Mesenchymal stem cell (in vitro differentiated cells and primary cell): ENCODE data around the gene PAX2. TPM values are rescaled to one million over a fixed set of nuclear protein-coding genes. Genes with fewer than 3 reads are reported as not detected.
A peak's percentile ranks its signal among the peaks of the same experiment; 100 is the strongest.

Experiments
- DNase-seq: peaks from one replicate; pipeline ENCODE4 v3.0.0-alpha.2; 2013
- H2AFZ ChIP-seq: one replicate; pipeline ENCODE4 v1.6.1; 2013; ENCODE audit warnings: low read depth, mild to moderate bottlenecking, control low read depth, inconsistent platforms, low read length, moderate library complexity
- H2AK5ac ChIP-seq: 2 replicates; pipeline ENCODE4 v1.6.1; 2013; ENCODE audit warnings: low read length, moderate library complexity, mild to moderate bottlenecking, inconsistent platforms; ENCODE audit not compliant: severe bottlenecking
- H2BK120ac ChIP-seq: one replicate; pipeline ENCODE4 v1.6.1; 2013; ENCODE audit warnings: low read depth, mild to moderate bottlenecking, inconsistent platforms, low read length, moderate library complexity
- H2BK12ac ChIP-seq, 2 experiments: one replicate each; pipeline ENCODE4 v1.6.1; 2013; ENCODE audit warnings: inconsistent platforms in 2 of 2, low read length in 2 of 2, mild to moderate bottlenecking in 2 of 2, moderate library complexity in 2 of 2, control low read depth in 1 of 2
- H2BK15ac ChIP-seq: one replicate; pipeline ENCODE4 v1.6.1; 2013; ENCODE audit warnings: mild to moderate bottlenecking, low read depth, inconsistent platforms; ENCODE audit not compliant: poor library complexity, severe bottlenecking
- H2BK5ac ChIP-seq: 2 replicates; pipeline ENCODE4 v1.6.1; 2013; ENCODE audit warnings: low read depth, mild to moderate bottlenecking, low read length, control low read depth, inconsistent platforms; ENCODE audit not compliant: poor library complexity, severe bottlenecking
- H3K14ac ChIP-seq, 2 experiments: one replicate each; pipeline ENCODE4 v1.6.1; 2013; ENCODE audit warnings: inconsistent platforms in 2 of 2, low read length in 2 of 2, control low read depth in 1 of 2, mild to moderate bottlenecking in 1 of 2, moderate library complexity in 1 of 2
- H3K18ac ChIP-seq, 2 experiments: one replicate each; pipeline ENCODE4 v1.6.1; 2013; ENCODE audit warnings: inconsistent platforms in 2 of 2, low read length in 2 of 2, control low read depth in 1 of 2, low read depth in 1 of 2, mild to moderate bottlenecking in 1 of 2
- H3K23ac ChIP-seq, 2 experiments: one replicate each; pipeline ENCODE4 v1.6.1; 2013; ENCODE audit warnings: inconsistent platforms in 2 of 2, low read length in 2 of 2, mild to moderate bottlenecking in 2 of 2, moderate library complexity in 2 of 2, control low read depth in 1 of 2
- H3K27ac ChIP-seq: 2 replicates; pipeline ENCODE4 v1.5.1; 2013; ENCODE audit warnings: mild to moderate bottlenecking, moderate library complexity, low read length, control low read depth, inconsistent platforms; ENCODE audit not compliant: poor library complexity, severe bottlenecking
- H3K27me3 ChIP-seq, 2 experiments: 2 replicates each; pipeline versions ENCODE4 v1.6.1 to v1.7.0; 2013; ENCODE audit warnings: low read length in 2 of 2, mild to moderate bottlenecking in 2 of 2, moderate library complexity in 2 of 2, control low read depth in 1 of 2, inconsistent platforms in 1 of 2; ENCODE audit not compliant: control insufficient read depth in 1 of 2, insufficient read depth in 1 of 2
- H3K36me3 ChIP-seq, 2 experiments: 2 replicates each; pipeline versions ENCODE4 v1.6.1 to v1.7.0; 2013; ENCODE audit warnings: low read length in 2 of 2, control low read depth in 1 of 2, inconsistent platforms in 1 of 2, low read depth in 1 of 2, mild to moderate bottlenecking in 1 of 2; ENCODE audit not compliant: insufficient read depth in 2 of 2, control insufficient read depth in 1 of 2
- H3K4ac ChIP-seq, 2 experiments: one replicate each; pipeline ENCODE4 v1.6.1; 2013; ENCODE audit warnings: inconsistent platforms in 2 of 2, low read length in 2 of 2, mild to moderate bottlenecking in 2 of 2, moderate library complexity in 2 of 2, control low read depth in 1 of 2, low read depth in 1 of 2
- H3K4me1 ChIP-seq: 2 replicates; pipeline ENCODE4 v1.6.1; 2013; ENCODE audit warnings: low read depth, low read length, control low read depth; ENCODE audit not compliant: control insufficient read depth, insufficient read depth
- H3K4me2 ChIP-seq: 2 replicates; pipeline ENCODE4 v1.6.1; 2013; ENCODE audit warnings: low read length, mild to moderate bottlenecking, inconsistent platforms; ENCODE audit not compliant: poor library complexity, severe bottlenecking
- H3K4me3 ChIP-seq, 2 experiments: 2 replicates each; pipeline versions ENCODE4 v1.5.1 to v1.7.0; 2013; ENCODE audit warnings: low read length in 2 of 2, mild to moderate bottlenecking in 2 of 2, control low read depth in 1 of 2, low read depth in 1 of 2; ENCODE audit not compliant: insufficient read depth in 1 of 2
- H3K79me1 ChIP-seq: replicated peaks from 2 replicates; pipeline ENCODE4 v1.6.1; 2013; ENCODE audit warnings: mild to moderate bottlenecking, control low read depth, low read length, inconsistent platforms; ENCODE audit not compliant: poor library complexity, severe bottlenecking
- H3K9ac ChIP-seq: 2 replicates; pipeline ENCODE4 v1.7.0; 2013; ENCODE audit warnings: mild to moderate bottlenecking, low read length, moderate library complexity
- H3K9me3 ChIP-seq: 2 replicates; pipeline ENCODE4 v1.7.0; 2013; ENCODE audit warnings: mild to moderate bottlenecking, low read length; ENCODE audit not compliant: control insufficient read depth
- H4K8ac ChIP-seq: one replicate; pipeline ENCODE4 v1.6.1; 2013; ENCODE audit warnings: inconsistent platforms, mild to moderate bottlenecking, low read length, moderate library complexity
- H4K91ac ChIP-seq: one replicate; pipeline ENCODE4 v1.6.1; 2013; ENCODE audit warnings: mild to moderate bottlenecking, low read length, inconsistent platforms
- WGBS: methylation state at CpG from one replicate; pipeline ENCODE4 v1.1.7; 2013; ENCODE audit warnings: mixed read lengths; 5-methylcytosine and 5-hydroxymethylcytosine counted together
- polyA plus RNA-seq, 2 experiments: library from polyadenylated mRNA; stranded (reverse); fragments of 200-250 nt; gene quantifications; one replicate each; pipeline ENCODE4 v1.2.3, GENCODE V29; 2013

The PAX2 gene
- polyA plus RNA-seq (2013, experiment 1 of 2): not detected
- polyA plus RNA-seq (2013, experiment 2 of 2): not detected

DNA sequence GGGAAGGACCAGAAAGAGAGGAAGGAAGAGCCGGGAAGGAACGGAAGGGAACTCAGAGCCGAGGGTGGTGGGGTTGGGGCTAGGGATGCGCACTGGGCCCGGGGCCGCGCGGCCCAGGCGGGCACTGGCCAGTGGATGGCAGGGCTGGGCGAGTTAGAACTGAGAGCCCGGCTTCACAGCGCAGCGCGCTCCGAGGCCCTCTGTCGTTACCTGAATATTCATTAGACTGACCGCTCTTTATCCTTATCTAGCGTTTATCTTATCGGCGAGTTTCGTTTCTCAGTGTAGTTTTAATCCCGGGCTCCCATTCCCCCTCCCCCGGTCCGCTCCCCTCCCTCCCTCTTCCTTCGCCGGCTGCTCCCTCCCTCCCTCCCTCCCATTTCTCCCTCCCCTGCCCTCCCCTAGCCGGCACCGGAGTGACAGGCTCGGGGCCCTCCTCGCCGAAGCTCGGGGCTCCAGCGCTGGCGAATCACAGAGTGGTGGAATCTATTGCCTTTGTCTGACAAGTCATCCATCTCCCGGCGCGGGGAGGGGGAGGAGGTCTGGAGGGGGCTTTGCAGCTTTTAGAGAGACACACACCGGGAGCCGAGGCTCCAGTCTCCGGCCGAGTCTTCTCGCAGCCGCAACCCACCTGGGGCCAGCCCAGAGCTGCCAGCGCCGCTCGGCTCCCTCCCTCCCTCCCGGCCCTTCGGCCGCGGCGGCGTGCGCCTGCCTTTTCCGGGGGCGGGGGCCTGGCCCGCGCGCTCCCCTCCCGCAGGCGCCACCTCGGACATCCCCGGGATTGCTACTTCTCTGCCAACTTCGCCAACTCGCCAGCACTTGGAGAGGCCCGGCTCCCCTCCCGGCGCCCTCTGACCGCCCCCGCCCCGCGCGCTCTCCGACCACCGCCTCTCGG is at the start of gene PAX2:
Gene PAX2, plus strand, starts transcription at position 596 of the 895 bp plus-strand sequence. CDS start 679 bp downstream, outside the sequence.
- H3K4me2 ChIP-seq: peak within 1 kb of the TSS; percentile 73
- H2BK5ac ChIP-seq: no peak within 1 kb of the TSS
- no peak within 1 kb of the TSS for H3K27ac ChIP-seq
- H2AFZ ChIP-seq: no peak within 1 kb of the TSS
- H2BK15ac ChIP-seq: peak within 1 kb of the TSS; percentile 33
- H3K36me3 ChIP-seq: no peaks in the 10 kb centered on the region
- H3K27me3 ChIP-seq: peaks cover 91 to 93% of the 10 kb centered on the region in 2 experiments
- no peak within 1 kb of the TSS for H4K91ac ChIP-seq
- H3K4me3 ChIP-seq: peak within 1 kb of the TSS in 1 of 2 experiments; percentile 32
- H3K14ac ChIP-seq: no peak within 1 kb of the TSS
- DNase-seq: no peak
- no peak within 1 kb of the TSS for H2BK120ac ChIP-seq
- 1% methylated on average over 65 of the region's 75 CpGs for WGBS
- H3K79me1 ChIP-seq: no peaks in the 10 kb centered on the region
- H3K9ac ChIP-seq: no peak within 1 kb of the TSS
- H3K4me1 ChIP-seq: peaks cover 51% of the 10 kb centered on the region
- H2AK5ac ChIP-seq: no peak within 1 kb of the TSS
- H2BK12ac ChIP-seq: no peak within 1 kb of the TSS
- H3K18ac ChIP-seq: no peak within 1 kb of the TSS
- no peak within 1 kb of the TSS for H3K4ac ChIP-seq
- H3K23ac ChIP-seq: no peak within 1 kb of the TSS
- H4K8ac ChIP-seq: no peak within 1 kb of the TSS
- H3K9me3 ChIP-seq: peaks cover 3% of the 10 kb centered on the region

DNA sequence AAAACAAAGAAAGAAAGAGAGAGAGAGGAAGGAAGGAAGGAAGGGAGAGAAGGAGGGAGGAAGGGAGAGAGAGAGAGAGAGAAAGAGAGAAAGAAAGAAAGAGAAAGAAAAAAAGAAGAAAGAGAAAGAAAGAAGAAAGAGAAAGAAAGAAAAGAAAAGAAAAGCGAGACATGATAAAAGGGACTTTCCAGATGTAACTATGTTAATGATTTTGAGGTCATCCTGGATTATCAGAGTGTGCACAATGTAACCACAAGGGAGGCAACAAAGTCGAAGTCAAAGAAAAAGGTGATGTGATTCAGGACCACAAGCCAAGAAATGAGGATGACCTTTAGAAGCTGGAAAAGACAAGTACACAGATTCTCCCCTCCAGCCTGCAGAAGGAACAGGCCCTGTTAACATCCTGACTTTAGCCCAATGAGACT is 48.9 kb upstream of the PAX2 start:
- Histone ChIP-seq H4K8ac (no peak overlapping the region), H3K4me2 (no peak overlapping the region), H3K14ac (no peak overlapping the region), H3K79me1 (no peaks in the 10 kb centered on the region), H2BK120ac (no peak overlapping the region), H3K23ac (no peak overlapping the region), H3K9me3 (no peaks in the 10 kb centered on the region), H2BK5ac (no peak overlapping the region), H2AFZ (no peak overlapping the region), H3K18ac (no peak overlapping the region), H3K4ac (no peak overlapping the region), H3K4me3 (no peak overlapping the region), H2AK5ac (no peak overlapping the region), H2BK12ac (no peak overlapping the region), H2BK15ac (no peak overlapping the region), H3K36me3 (no peaks in the 10 kb centered on the region), H3K27me3 (peaks cover 51 to 59% of the 10 kb centered on the region in 2 experiments), H4K91ac (no peak overlapping the region), H3K4me1 (no peaks in the 10 kb centered on the region), H3K9ac (no peak overlapping the region), H3K27ac (no peak overlapping the region)
- DNase-seq: no peak
- WGBS: 72% methylated on average over 2 of the region's 2 CpGs

DNA sequence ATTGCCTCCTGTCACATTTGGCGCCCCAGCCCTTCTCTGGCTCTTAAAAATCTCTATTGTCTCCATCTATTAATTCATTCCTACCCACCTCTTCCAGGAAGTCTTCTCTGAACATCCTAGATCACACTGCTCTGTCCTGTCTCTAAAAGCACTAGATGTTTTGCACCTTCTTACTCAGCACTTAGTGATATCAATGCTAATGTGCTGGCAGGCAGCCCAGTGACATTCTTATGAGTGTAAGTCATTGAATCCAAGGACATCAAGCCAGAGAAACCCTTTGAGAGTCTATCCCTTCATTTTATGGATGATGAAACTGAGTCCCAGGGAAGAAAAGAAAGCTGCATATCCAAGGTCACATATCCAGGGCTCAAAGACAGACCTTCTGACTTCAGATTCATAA is 48.3 kb upstream of the PAX2 start:
- H3K27ac ChIP-seq: no peak overlapping the region
- H3K4me2 ChIP-seq: no peak overlapping the region
- H2BK15ac ChIP-seq: no peak overlapping the region
- no peaks in the 10 kb centered on the region for H3K36me3 ChIP-seq
- no peak overlapping the region for H3K4ac ChIP-seq
- peak; percentile 28 for DNase-seq
- no peak overlapping the region for H3K18ac ChIP-seq
- no peak overlapping the region for H2BK12ac ChIP-seq
- H4K91ac ChIP-seq: no peak overlapping the region
- H3K9ac ChIP-seq: no peak overlapping the region
- H2BK5ac ChIP-seq: no peak overlapping the region
- no peaks in the 10 kb centered on the region for H3K9me3 ChIP-seq
- no peaks in the 10 kb centered on the region for H3K4me1 ChIP-seq
- no peak overlapping the region for H2BK120ac ChIP-seq
- H3K27me3 ChIP-seq: peaks cover 45 to 55% of the 10 kb centered on the region in 2 experiments
- H2AFZ ChIP-seq: no peak overlapping the region
- no peak overlapping the region for H3K4me3 ChIP-seq
- H3K79me1 ChIP-seq: no peaks in the 10 kb centered on the region
- H3K14ac ChIP-seq: no peak overlapping the region
- 55% methylated on average over 1 of the region's 1 CpG for WGBS
- H3K23ac ChIP-seq: no peak overlapping the region
- no peak overlapping the region for H4K8ac ChIP-seq
- no peak overlapping the region for H2AK5ac ChIP-seq

DNA sequence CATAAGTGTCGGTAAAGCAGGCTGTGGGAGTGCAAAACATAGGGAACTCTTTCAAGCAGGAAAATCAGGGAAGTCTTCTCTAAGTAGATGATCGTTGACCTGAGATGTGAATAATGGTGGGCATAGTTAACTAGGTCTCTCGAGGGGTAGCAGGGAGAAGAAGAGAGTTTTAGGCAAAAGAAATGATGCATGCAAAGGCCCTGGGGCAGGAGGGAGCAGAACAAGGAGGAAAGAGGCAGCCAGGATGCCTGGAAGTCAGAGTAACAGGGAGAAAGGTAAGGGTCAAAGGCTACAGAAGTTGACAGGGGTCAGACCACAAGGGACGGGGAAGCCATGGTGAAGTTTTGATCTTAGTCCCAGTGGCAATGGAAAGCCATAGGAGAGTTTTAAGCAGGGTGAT is 47.8 kb upstream of the PAX2 start:
- 60% methylated on average over 4 of the region's 4 CpGs for WGBS
- no peaks in the 10 kb centered on the region for H3K4me1 ChIP-seq
- H2BK15ac ChIP-seq: no peak overlapping the region
- no peak overlapping the region for H3K18ac ChIP-seq
- H3K27ac ChIP-seq: no peak overlapping the region
- no peak overlapping the region for H2AK5ac ChIP-seq
- no peak overlapping the region for H2BK5ac ChIP-seq
- H3K4ac ChIP-seq: no peak overlapping the region
- no peaks in the 10 kb centered on the region for H3K9me3 ChIP-seq
- no peak overlapping the region for H3K4me3 ChIP-seq
- no peaks in the 10 kb centered on the region for H3K36me3 ChIP-seq
- H3K4me2 ChIP-seq: no peak overlapping the region
- H2BK12ac ChIP-seq: no peak overlapping the region
- H3K14ac ChIP-seq: no peak overlapping the region
- H3K9ac ChIP-seq: no peak overlapping the region
- H3K79me1 ChIP-seq: no peaks in the 10 kb centered on the region
- no peak overlapping the region for H4K91ac ChIP-seq
- H4K8ac ChIP-seq: no peak overlapping the region
- DNase-seq: no peak
- no peak overlapping the region for H3K23ac ChIP-seq
- H3K27me3 ChIP-seq: peaks cover 41 to 49% of the 10 kb centered on the region in 2 experiments
- H2BK120ac ChIP-seq: no peak overlapping the region
- no peak overlapping the region for H2AFZ ChIP-seq
